Liver (tissue), 3 donors: ENCODE data around the gene SMYD3.

Experiments used
- EGR1 ChIP-seq, 2 donors: IDR thresholded peaks; 2 replicates each; pipeline ENCODE4 v1.6.1; 2016 to 2018; ENCODE audit warnings: antibody characterized with exemption in 2 of 2, low read depth in 2 of 2
- GABPA ChIP-seq, 2 donors: IDR thresholded peaks in 1 of 2; conservative IDR thresholded peaks in 1 of 2; 2 replicates each; pipeline ENCODE4 v1.6.1; 2016; ENCODE audit warnings: antibody characterized with exemption in 2 of 2, mild to moderate bottlenecking in 1 of 2, moderate library complexity in 1 of 2
- JUND ChIP-seq, 2 donors: IDR thresholded peaks; 2 replicates each; pipeline ENCODE4 v1.6.1; 2016; ENCODE audit warnings: antibody characterized with exemption in 2 of 2
- RXRA ChIP-seq, 2 donors: IDR thresholded peaks; 2 replicates each; pipeline ENCODE4 v1.6.1; 2017 to 2018; ENCODE audit warnings: antibody characterized with exemption in 2 of 2, mild to moderate bottlenecking in 1 of 2
- SP1 ChIP-seq: IDR thresholded peaks from 2 replicates; pipeline ENCODE4 v1.6.1; 2018; ENCODE audit warnings: antibody characterized with exemption, mild to moderate bottlenecking
- TAF1 ChIP-seq: conservative IDR thresholded peaks from 2 replicates; pipeline ENCODE4 v1.6.1; 2016; ENCODE audit warnings: antibody characterized with exemption, mild to moderate bottlenecking
- YY1 ChIP-seq: IDR thresholded peaks from 2 replicates; pipeline ENCODE4 v1.6.1; 2016; ENCODE audit warnings: antibody characterized with exemption, mild to moderate bottlenecking
- TF ChIP-seq, protein P1 (sequence below): fragments of 150-350 bp; IDR thresholded peaks from 2 replicates; pipeline ENCODE4 v1.5.1; 2017; ENCODE audit warnings: improper control_type of control experiment, low read depth, low read length; ENCODE audit not compliant: missing input control
- TF ChIP-seq, protein P2 (sequence below): IDR thresholded peaks from 2 replicates; pipeline ENCODE4 v1.6.1; 2016; ENCODE audit warnings: antibody characterized with exemption
- TF ChIP-seq, protein P3 (sequence below): IDR thresholded peaks from 2 replicates; pipeline ENCODE4 v1.6.1; 2016; ENCODE audit warnings: antibody characterized with exemption, mild to moderate bottlenecking
- donor health status: healthy.
- donor health status: healthy.

DNA sequence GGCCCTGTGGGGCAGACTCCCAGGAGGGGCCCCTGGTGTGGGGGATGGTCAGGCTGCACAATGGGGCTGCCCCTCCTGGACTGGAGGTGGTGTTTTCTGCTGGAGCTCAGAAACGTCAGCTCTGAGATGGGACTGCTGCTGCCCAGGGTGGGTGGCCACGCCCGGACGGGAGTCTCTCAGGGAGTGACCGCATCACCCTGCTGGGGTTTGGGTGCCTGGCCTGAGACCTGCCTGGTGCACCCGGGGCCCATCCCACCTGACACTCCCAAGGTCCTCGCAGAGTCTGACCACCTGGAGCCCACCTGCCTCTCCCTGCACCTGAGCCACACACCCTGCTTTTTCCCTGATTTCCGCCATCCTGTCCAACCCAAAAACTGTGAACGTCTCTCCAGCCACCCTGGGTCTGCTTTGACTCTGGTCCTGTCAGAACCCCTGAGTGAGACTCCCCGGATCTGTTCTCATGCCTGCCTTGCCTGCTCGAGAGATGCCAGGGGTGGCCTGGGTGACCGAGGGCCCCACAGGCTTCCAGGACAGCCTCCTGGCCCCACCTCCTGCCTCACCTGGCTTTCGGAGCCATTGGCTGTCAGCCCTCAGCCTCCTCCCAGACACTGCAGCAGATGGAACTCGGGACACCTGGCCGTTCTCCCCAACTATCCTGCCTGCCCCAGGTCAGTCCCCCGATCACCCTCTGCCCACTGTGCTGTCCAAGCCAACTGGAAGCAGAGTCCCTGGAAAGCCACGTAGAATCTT lies 11.6 kb upstream of the SMYD3 start:
- TF ChIP-seq, protein P1, sequence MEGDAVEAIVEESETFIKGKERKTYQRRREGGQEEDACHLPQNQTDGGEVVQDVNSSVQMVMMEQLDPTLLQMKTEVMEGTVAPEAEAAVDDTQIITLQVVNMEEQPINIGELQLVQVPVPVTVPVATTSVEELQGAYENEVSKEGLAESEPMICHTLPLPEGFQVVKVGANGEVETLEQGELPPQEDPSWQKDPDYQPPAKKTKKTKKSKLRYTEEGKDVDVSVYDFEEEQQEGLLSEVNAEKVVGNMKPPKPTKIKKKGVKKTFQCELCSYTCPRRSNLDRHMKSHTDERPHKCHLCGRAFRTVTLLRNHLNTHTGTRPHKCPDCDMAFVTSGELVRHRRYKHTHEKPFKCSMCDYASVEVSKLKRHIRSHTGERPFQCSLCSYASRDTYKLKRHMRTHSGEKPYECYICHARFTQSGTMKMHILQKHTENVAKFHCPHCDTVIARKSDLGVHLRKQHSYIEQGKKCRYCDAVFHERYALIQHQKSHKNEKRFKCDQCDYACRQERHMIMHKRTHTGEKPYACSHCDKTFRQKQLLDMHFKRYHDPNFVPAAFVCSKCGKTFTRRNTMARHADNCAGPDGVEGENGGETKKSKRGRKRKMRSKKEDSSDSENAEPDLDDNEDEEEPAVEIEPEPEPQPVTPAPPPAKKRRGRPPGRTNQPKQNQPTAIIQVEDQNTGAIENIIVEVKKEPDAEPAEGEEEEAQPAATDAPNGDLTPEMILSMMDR: no peak
- TF ChIP-seq YY1 (no peak), SP1 (no peak), JUND (IDR thresholded peaks at IDR 0.05) (no peak), TAF1 (no peak), RXRA (IDR thresholded peaks at IDR 0.05) (no peak), GABPA (IDR thresholded peaks at IDR 0.05 in 1 of 2, conservative IDR thresholded peaks at IDR 0.05 in 1 of 2) (no peak), EGR1 (IDR thresholded peaks at IDR 0.05; ENCODE audit: low read depth in 2 of 2) (no peak)
- TF ChIP-seq, protein P2, sequence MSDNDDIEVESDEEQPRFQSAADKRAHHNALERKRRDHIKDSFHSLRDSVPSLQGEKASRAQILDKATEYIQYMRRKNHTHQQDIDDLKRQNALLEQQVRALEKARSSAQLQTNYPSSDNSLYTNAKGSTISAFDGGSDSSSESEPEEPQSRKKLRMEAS: no peak
- TF ChIP-seq, protein P3, sequence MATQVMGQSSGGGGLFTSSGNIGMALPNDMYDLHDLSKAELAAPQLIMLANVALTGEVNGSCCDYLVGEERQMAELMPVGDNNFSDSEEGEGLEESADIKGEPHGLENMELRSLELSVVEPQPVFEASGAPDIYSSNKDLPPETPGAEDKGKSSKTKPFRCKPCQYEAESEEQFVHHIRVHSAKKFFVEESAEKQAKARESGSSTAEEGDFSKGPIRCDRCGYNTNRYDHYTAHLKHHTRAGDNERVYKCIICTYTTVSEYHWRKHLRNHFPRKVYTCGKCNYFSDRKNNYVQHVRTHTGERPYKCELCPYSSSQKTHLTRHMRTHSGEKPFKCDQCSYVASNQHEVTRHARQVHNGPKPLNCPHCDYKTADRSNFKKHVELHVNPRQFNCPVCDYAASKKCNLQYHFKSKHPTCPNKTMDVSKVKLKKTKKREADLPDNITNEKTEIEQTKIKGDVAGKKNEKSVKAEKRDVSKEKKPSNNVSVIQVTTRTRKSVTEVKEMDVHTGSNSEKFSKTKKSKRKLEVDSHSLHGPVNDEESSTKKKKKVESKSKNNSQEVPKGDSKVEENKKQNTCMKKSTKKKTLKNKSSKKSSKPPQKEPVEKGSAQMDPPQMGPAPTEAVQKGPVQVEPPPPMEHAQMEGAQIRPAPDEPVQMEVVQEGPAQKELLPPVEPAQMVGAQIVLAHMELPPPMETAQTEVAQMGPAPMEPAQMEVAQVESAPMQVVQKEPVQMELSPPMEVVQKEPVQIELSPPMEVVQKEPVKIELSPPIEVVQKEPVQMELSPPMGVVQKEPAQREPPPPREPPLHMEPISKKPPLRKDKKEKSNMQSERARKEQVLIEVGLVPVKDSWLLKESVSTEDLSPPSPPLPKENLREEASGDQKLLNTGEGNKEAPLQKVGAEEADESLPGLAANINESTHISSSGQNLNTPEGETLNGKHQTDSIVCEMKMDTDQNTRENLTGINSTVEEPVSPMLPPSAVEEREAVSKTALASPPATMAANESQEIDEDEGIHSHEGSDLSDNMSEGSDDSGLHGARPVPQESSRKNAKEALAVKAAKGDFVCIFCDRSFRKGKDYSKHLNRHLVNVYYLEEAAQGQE: no peak
